Fibroblast of pulmonary artery (primary cell): ENCODE measurements around the gene AFAP1L1.

Source experiments
- DNase-seq: peaks from one replicate; pipeline ENCODE4 v3.0.0-alpha.2; 2010; ENCODE audit warnings: low read depth
- H3K4me3 ChIP-seq: replicated peaks from 2 replicates; pipeline ENCODE4 v1.5.1; 2011; ENCODE audit warnings: low read depth, mild to moderate bottlenecking, control low read depth, low read length, moderate library complexity
- TF ChIP-seq, protein P1 (sequence below): IDR thresholded peaks from 2 replicates; pipeline ENCODE4 v1.5.1; 2011; ENCODE audit warnings: mild to moderate bottlenecking, control low read depth, low read length, inconsistent platforms; ENCODE audit errors: missing control alignments

Gene AFAP1L1

DNA sequence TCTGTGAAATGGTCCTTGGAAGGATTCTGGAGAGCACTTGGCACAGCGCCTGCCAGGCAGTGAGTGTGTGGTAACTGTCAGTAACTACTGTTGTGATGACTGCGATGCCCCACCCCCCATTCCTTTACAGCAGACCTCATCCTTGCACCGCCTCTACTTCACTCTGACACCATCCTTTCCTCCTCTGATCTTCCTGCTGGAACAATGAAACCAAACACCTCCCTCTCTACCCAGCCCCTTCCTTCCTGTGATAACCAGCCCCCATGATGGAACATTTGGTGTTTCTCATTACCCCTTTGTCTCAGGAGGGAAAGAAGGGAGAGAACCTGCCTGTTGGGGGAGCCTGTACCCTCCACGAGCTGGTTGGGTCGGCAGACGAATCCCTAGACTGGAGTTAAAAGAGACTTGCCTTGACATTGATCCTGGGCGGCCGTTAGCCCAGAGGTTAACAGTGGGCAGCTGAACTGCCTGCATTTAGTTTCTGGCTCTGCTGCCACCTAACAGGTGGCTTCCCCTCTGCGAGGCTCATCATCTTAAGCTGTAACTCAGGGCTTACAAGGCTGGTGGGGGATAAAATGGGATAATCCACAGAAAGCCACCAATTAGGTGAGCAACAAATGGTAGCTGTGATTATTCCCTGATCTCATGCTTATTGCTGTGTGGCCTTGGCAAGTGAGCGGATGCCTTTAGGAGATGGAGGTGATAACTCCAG lies 39.4 kb downstream of the AFAP1L1 start:
- peak; percentile 94 for DNase-seq
- TF ChIP-seq, protein P1, sequence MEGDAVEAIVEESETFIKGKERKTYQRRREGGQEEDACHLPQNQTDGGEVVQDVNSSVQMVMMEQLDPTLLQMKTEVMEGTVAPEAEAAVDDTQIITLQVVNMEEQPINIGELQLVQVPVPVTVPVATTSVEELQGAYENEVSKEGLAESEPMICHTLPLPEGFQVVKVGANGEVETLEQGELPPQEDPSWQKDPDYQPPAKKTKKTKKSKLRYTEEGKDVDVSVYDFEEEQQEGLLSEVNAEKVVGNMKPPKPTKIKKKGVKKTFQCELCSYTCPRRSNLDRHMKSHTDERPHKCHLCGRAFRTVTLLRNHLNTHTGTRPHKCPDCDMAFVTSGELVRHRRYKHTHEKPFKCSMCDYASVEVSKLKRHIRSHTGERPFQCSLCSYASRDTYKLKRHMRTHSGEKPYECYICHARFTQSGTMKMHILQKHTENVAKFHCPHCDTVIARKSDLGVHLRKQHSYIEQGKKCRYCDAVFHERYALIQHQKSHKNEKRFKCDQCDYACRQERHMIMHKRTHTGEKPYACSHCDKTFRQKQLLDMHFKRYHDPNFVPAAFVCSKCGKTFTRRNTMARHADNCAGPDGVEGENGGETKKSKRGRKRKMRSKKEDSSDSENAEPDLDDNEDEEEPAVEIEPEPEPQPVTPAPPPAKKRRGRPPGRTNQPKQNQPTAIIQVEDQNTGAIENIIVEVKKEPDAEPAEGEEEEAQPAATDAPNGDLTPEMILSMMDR = no peak
- H3K4me3 ChIP-seq = no peak overlapping the region

DNA sequence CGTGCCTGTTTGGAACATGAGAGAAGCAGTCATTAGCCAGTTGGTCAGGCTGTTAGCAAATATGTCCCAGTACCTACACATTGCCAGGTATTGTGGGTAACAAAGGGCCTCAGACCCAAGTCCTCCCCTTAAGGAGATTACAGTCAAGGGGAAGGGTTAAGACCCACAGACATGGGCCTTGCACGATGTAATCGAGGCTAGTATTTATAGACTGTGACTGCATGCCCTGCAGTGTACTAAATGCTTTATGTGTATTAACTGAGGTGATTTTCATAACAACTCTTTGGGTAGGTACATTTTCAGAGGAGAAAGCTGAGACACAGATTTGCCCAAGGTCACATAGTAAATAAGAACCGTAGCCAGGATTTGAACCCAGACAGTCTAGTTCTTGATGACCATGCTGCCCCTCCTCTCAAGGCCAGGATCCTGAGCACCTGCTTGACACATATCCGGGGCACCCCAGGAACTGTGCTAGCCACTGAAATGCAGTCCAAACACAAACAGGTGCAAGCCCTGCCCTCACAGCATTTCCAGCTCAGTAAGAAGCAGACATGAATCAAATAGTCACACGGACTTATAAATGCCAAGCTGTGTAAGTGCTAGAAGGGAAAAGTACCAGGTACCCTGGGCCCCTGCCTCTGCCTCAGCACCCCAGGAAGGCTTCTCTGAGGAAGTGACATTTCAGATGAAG lies 41.6 kb downstream of the AFAP1L1 start:
- TF ChIP-seq, protein P1 = no peak
- no peak for DNase-seq
- H3K4me3 ChIP-seq = no peak overlapping the region

DNA sequence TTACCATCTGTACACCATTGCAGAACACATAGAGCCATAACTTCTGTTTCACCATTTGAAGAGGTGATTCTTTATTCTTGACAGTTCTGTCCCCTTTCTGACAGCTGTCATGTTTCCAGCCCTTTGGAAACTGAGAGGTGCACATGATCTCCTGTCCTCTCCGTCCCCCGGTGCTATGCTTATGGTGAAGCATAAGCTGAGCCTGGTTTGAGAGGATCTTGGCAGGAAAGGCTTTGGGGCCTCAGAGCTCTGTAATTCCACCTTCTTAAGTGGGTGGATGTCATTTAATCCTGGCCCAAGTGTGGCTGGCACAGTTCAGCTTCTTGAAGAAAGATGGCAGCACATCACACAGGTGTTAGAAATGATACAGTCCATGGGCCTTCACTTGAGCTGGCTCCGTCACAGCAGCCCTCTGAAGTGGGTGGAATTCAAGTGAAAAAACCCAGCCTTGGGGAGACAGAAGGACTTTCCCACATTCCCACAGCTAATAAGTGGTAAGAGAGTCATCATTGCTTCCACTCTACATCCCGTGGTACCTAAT lies 43.0 kb downstream of the AFAP1L1 start:
- TF ChIP-seq, protein P1 = no peak
- no peak overlapping the region for H3K4me3 ChIP-seq
- no peak for DNase-seq

DNA sequence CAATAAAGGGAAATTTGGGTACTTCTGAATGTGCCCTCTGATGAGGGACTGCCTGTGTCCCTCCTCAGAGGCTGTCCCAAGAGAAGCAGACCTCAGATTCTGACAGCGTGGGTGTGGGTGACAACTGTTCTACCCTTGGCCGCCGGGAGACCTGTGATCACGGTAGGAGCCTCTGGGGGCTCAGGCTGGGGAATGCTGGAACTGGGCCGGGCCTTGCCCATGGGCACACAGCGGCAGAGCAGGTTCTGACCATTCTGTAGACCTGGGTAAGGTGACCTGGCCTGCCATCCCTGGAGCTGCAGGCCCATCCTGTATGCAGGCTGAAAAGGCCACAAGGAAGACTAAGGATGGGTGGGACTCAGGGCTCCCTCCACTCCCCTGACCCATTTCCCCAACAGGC lies 44.1 kb downstream of the AFAP1L1 start:
- TF ChIP-seq, protein P1 = no peak
- H3K4me3 ChIP-seq = no peak overlapping the region
- no peak for DNase-seq

DNA sequence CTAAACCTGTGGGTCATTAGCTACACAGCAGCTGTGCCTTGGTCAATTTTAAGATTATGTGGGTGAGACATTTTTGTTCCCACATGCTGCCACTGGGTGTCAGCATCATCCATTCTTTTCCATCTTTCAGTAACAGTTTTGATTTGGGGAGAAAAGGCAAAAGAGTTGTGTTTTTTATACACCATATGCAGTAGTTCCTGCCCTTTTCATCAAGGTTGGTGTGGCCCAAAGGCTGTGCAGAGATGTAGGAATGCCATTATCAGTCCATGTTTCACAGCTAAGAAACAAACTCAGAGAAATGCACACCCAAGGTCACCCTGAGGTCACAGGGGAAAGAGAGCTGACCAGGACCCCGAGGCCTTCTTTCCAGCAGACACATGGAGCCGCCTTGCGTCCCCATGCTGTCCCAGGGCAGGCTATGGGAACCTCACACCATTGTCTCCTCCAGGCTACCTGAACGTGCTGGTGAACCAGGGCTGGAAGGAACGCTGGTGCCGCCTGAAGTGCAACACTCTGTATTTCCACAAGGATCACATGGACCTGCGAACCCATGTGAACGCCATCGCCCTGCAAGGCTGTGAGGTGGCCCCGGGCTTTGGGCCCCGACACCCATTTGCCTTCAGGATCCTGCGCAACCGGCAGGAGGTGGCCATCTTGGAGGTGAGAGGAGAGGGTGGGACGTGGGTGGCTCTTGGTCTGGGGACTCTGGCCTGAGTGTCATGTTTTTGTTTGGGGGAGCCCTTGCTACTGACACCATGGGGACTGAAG lies 45.8 kb downstream of the AFAP1L1 start:
- DNase-seq = peak; percentile 72
- no peak overlapping the region for H3K4me3 ChIP-seq
- TF ChIP-seq, protein P1 = peak; percentile 70

DNA sequence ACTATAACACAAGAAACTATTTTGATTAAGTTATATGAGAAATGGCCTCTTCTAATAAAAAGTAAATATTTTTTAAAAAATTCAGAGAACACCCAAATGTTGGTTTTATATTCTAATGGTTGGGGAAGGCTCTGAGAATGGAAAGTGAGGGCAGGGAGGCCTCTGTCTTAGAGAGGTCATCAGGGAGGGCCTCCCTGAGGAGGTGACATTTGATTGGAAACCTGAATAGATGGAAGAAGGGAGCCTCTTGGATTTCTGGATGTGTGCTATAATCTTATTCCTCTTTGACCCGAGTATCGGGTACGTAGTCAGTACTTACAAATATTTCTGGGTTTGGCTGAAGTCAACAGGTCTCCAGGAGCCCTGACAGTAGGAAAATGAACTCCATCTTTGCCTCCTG lies 47.5 kb downstream of the AFAP1L1 start:
- DNase-seq = no peak
- TF ChIP-seq, protein P1 = no peak

More for the DNA sequence above, 47.5 kb downstream of the AFAP1L1 start:
- H3K4me3 ChIP-seq = no peak overlapping the region
